ENCODE measurements around the gene AAR2. TPM values are rescaled to one million over a fixed set of nuclear protein-coding genes. Genes with fewer than 3 reads are reported as not detected.

AAR2 gene
- polyA plus RNA-seq, 1 donor from 2014 or later, result 28.1 TPM

DNA sequence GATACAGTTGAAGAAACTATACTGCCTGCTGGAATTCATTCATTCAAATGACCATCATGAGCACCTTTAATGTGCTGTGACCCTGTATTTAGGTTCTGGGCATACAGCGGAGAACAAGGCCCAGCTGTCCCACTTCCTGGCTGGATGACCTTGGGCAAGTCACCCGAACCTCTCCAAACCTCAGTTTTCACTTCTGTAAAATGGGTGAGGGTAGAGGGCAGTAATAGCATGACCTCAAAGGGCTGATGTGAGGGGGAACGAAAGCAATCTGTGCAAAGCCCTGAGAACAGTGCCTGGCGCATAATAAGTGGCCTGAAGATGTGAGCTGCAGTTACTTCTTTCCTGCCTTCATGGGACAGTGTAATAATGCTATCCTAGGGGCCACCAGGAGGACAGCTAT lies 20.5 kb upstream of the AAR2 start:
- H3K27me3 ChIP-seq (ENCODE audit: insufficient read depth, low read depth, low read length), result no peaks in the 10 kb centered on the region
- H3K27ac ChIP-seq (ENCODE audit: low read length), result no peak overlapping the region
- no peaks in the 10 kb centered on the region for H3K9me2 ChIP-seq (ENCODE audit: insufficient read depth, low read length)
- H3K9ac ChIP-seq (ENCODE audit: low read length), result no peak overlapping the region
- no peaks in the 10 kb centered on the region for H4K20me1 ChIP-seq (ENCODE audit: insufficient read depth)
- TF ChIP-seq, protein P1, sequence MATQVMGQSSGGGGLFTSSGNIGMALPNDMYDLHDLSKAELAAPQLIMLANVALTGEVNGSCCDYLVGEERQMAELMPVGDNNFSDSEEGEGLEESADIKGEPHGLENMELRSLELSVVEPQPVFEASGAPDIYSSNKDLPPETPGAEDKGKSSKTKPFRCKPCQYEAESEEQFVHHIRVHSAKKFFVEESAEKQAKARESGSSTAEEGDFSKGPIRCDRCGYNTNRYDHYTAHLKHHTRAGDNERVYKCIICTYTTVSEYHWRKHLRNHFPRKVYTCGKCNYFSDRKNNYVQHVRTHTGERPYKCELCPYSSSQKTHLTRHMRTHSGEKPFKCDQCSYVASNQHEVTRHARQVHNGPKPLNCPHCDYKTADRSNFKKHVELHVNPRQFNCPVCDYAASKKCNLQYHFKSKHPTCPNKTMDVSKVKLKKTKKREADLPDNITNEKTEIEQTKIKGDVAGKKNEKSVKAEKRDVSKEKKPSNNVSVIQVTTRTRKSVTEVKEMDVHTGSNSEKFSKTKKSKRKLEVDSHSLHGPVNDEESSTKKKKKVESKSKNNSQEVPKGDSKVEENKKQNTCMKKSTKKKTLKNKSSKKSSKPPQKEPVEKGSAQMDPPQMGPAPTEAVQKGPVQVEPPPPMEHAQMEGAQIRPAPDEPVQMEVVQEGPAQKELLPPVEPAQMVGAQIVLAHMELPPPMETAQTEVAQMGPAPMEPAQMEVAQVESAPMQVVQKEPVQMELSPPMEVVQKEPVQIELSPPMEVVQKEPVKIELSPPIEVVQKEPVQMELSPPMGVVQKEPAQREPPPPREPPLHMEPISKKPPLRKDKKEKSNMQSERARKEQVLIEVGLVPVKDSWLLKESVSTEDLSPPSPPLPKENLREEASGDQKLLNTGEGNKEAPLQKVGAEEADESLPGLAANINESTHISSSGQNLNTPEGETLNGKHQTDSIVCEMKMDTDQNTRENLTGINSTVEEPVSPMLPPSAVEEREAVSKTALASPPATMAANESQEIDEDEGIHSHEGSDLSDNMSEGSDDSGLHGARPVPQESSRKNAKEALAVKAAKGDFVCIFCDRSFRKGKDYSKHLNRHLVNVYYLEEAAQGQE (IDR thresholded peaks at IDR 0.05; ENCODE audit: borderline replicate concordance), result no peak
- TF ChIP-seq RAD21 (conservative IDR thresholded peaks at IDR 0.05) (no peak), SMC3 (conservative IDR thresholded peaks at IDR 0.05; ENCODE audit: poor library complexity) (no peak), POLR2AphosphoS5 (IDR thresholded peaks at IDR 0.05) (no peak), MXI1 (conservative IDR thresholded peaks at IDR 0.05; ENCODE audit: poor library complexity, severe bottlenecking) (no peak), TAF1 (IDR thresholded peaks at IDR 0.05; ENCODE audit: low read depth) (no peak), EP300 (conservative IDR thresholded peaks at IDR 0.05; ENCODE audit: poor library complexity, severe bottlenecking) (no peak), EZH2 (IDR thresholded peaks at IDR 0.05; ENCODE audit: borderline replicate concordance, insufficient read depth, low read length, poor library complexity, severe bottlenecking) (no peak)
- TF ChIP-seq, protein P2, sequence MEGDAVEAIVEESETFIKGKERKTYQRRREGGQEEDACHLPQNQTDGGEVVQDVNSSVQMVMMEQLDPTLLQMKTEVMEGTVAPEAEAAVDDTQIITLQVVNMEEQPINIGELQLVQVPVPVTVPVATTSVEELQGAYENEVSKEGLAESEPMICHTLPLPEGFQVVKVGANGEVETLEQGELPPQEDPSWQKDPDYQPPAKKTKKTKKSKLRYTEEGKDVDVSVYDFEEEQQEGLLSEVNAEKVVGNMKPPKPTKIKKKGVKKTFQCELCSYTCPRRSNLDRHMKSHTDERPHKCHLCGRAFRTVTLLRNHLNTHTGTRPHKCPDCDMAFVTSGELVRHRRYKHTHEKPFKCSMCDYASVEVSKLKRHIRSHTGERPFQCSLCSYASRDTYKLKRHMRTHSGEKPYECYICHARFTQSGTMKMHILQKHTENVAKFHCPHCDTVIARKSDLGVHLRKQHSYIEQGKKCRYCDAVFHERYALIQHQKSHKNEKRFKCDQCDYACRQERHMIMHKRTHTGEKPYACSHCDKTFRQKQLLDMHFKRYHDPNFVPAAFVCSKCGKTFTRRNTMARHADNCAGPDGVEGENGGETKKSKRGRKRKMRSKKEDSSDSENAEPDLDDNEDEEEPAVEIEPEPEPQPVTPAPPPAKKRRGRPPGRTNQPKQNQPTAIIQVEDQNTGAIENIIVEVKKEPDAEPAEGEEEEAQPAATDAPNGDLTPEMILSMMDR (IDR thresholded peaks at IDR 0.05; ENCODE audit: poor library complexity, severe bottlenecking), result no peak
- H3K36me3 ChIP-seq (ENCODE audit: insufficient read depth, low read length), result peaks cover 12% of the 10 kb centered on the region
- no peaks in the 10 kb centered on the region for H3K79me2 ChIP-seq (replicated peaks; ENCODE audit: insufficient read depth, low read length)
- H3K4me2 ChIP-seq (ENCODE audit: low read length), result no peak overlapping the region
- H3F3A ChIP-seq (ENCODE audit: insufficient read depth, low read length, poor library complexity, severe bottlenecking), result no peaks in the 10 kb centered on the region
- no peak overlapping the region for H2AFZ ChIP-seq (ENCODE audit: low read depth, low read length)
- H3K4me3 ChIP-seq (ENCODE audit: low read length), result no peak overlapping the region
- no peaks in the 10 kb centered on the region for H3K9me3 ChIP-seq (ENCODE audit: low read length)

DNA sequence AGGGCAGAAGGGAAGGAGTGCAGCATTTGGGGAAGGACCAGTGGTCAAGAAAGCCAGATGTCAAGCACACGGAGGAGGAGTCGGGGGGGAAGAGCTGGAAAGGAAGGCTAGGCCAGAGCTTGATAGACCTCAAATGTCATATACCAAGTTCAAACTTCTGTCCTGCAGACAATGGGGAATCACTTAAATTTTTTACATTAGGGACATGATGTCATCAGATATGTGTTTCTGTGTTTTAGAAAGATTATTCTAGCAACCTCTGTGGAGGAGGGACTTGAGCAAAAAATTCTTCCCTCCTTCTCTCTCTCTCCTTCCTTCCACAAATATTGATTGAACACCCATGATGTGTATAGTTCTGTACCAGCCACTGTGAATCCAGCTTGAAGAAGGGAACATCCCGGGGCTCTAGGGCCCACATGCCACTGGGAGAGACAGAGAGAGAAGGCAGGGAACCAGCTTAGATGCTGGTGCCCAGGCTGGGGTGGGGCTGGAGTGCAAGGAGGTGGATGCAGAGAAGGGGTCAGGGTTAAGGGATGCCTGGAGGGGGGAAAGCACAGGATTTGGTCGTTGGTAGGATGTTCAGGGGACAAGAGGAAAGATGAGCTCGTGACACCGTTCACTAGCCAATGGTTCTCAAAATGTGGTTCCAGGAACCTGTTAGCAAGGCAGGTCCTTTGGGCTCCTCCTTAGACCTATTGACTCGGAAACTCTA lies 19.8 kb upstream of the AAR2 start:
- Histone ChIP-seq H2AFZ (ENCODE audit: low read depth, low read length) (no peak overlapping the region), H3K79me2 (replicated peaks; ENCODE audit: insufficient read depth, low read length) (no peaks in the 10 kb centered on the region), H3K4me2 (ENCODE audit: low read length) (no peak overlapping the region), H3K4me3 (ENCODE audit: low read length) (no peak overlapping the region), H3F3A (ENCODE audit: insufficient read depth, low read length, poor library complexity, severe bottlenecking) (no peaks in the 10 kb centered on the region), H4K20me1 (ENCODE audit: insufficient read depth) (no peaks in the 10 kb centered on the region), H3K9ac (ENCODE audit: low read length) (no peak overlapping the region), H3K36me3 (ENCODE audit: insufficient read depth, low read length) (peaks cover 12% of the 10 kb centered on the region), H3K27me3 (ENCODE audit: insufficient read depth, low read depth, low read length) (no peaks in the 10 kb centered on the region), H3K27ac (ENCODE audit: low read length) (no peak overlapping the region), H3K9me3 (ENCODE audit: low read length) (no peaks in the 10 kb centered on the region), H3K9me2 (ENCODE audit: insufficient read depth, low read length) (no peaks in the 10 kb centered on the region)
- TF ChIP-seq, protein P2 (IDR thresholded peaks at IDR 0.05; ENCODE audit: poor library complexity, severe bottlenecking), result no peak
- no peak for TF ChIP-seq SMC3 (conservative IDR thresholded peaks at IDR 0.05; ENCODE audit: poor library complexity)
- no peak for TF ChIP-seq EZH2 (IDR thresholded peaks at IDR 0.05; ENCODE audit: borderline replicate concordance, insufficient read depth, low read length, poor library complexity, severe bottlenecking)
- TF ChIP-seq TAF1 (IDR thresholded peaks at IDR 0.05; ENCODE audit: low read depth), result no peak
- TF ChIP-seq POLR2AphosphoS5 (IDR thresholded peaks at IDR 0.05), result no peak
- TF ChIP-seq RAD21 (conservative IDR thresholded peaks at IDR 0.05), result no peak
- no peak for TF ChIP-seq EP300 (conservative IDR thresholded peaks at IDR 0.05; ENCODE audit: poor library complexity, severe bottlenecking)
- TF ChIP-seq, protein P1 (IDR thresholded peaks at IDR 0.05; ENCODE audit: borderline replicate concordance), result no peak
- no peak for TF ChIP-seq MXI1 (conservative IDR thresholded peaks at IDR 0.05; ENCODE audit: poor library complexity, severe bottlenecking)

Data from neural cell (in vitro differentiated cells).